DLD1 (cell line): Measurements from ENCODE around the gene ACSF3.
"Not testable (repeated sequence)": the region's sequence is repeated elsewhere in the genome, so short reads cannot be mapped to it uniquely, and the experiment has no call there.

Source experiments
- in situ Hi-C: cut with HindIII; loops from 2 replicates; pipeline ENCODE4 v1.10.0; 2017; ENCODE audit warnings: low sequenced_read_pairs

Gene ACSF3

DNA sequence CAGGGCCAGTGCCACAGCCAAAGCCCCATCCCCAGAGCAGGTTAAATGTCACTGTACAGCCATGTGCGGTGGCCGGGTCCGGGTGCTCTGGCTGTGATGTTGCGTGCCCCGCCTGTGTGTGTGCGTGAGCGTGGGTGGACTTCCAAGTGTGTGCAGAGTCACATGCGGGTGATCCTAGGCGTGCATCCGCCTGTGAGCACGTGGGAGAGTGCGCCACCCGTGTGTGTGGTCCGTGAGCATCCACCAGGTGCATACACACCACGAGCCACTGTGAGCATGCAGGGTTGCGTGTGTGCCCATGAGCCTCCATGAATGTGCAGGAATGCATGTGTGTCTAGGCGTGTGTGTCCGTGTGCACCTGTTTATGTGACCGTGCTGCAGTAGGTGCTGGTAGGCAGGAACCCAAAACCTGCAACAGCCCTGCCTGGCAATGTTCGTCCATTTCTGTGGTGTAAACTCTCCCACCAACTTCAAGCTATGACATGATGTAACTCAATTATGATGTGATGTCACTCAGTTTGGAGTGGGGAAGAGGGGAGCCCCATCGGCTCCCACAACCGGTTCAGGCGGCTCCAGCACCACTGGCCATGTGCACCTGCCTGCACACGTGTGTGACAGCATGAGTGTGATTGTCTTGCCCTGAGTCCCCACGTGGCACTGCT lies 37.6 kb upstream of the ACSF3 start:
- in situ Hi-C loops: no loop called here

DNA sequence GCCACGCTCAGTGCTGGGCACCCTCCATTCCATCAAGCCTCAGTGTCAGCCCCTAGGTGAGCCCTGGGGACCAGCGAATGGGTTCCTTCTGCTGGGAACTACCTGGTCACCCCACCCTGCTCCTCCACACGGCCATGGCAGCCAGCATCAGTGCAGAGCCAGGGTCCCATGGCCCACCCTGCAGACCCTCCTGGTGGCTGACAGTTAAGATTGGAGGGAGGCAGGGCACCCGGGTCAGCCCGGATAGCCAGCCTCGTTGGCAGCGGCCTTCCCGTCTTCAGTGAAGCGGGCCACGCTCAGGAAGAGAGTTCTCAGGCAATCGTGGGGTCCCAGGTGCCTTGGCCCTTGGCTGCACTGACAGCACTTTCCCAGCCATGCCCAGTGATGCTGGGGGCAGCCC lies 37.1 kb upstream of the ACSF3 start:
- in situ Hi-C loops: no loop called here

DNA sequence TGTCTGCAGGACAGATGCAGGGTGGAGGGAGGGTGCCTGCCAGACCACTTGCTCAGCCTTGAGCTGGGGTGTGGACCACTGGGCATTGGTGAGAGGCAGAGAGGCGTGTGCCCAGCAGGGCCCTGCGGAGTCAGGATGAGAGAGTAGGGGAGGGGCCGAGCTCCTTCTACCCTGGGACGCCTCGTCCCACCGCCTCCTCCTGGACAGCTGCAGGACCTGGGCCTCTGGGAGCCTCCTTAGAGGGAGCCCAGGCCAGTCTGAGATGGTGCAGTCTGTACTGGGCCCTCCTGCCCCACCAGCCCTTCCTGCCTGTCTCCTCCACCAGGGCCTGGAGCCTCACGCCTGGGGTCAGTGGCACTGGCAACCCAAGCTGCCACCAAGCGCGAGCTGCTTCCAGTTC lies 35.9 kb upstream of the ACSF3 start:
- in situ Hi-C loops: no loop called here

DNA sequence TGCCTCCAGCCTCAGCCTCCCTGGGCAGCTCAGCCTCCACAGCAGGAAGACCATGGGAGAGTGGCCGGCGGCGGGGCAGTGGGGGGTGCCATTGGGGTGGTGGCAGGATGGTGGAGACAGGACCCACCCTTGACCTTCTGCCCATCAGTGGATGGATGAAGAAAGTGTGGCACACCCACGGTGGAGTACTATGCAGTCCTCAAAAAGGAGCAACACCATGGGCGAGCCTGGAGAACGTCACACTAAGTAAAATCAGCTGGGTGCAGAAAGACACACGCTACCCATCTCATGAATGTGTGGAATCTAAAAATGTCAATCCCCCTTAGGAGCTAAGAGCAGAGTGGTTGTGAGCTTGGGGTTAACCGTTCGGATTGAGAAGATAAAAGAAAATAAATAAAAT lies 34.8 kb upstream of the ACSF3 start:
- in situ Hi-C loops: no loop called here

DNA sequence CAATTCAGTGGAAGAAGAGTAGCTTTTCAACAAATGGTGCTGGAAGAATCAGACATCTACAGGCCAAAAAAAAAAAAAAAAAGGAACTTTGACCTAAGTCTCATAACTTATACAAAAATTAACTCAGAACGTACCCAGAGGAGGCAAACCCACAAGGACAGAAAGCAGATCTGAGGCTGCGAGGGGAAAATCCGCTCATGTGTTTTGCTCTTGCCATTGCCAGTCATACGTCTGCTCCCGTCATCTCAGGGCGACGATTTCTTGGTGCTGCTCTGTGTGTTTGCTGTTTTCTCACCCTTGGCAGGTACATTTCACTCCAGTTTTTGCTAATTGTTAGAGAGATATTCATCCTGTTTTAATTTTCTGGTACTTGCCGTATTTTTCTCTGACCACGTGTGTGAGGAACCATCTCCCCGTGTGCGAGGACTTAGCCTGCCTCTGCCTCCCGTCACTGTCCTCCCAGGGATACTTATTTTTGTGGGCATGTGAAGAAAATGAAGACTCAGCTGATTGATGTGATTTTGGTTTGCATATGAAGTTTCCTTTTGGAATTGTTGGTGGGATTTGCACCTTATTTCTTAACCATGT lies 33.4 kb upstream of the ACSF3 start:
- in situ Hi-C loops: no loop called here

DNA sequence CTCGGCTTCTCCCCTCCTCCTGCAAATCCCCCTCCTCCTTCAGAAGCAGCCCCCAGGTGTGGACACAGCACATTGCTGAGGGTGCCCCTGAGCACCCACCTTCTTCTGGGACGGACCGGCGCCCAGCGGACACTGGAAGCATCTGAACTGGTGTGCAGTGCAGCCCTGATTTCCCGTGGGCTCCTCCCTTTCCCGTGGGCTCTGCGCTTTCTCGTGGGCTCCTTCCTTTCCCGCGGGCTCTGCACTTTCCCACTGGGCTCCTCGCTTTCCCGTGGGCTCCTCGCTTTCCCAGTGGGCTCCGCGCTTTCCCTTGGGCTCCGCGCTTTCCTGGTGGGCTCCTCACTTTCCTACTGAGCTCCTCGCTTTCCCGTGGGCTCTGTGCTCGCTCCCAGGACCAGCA lies 32.6 kb upstream of the ACSF3 start:
- in situ Hi-C loops: no loop called here

DNA sequence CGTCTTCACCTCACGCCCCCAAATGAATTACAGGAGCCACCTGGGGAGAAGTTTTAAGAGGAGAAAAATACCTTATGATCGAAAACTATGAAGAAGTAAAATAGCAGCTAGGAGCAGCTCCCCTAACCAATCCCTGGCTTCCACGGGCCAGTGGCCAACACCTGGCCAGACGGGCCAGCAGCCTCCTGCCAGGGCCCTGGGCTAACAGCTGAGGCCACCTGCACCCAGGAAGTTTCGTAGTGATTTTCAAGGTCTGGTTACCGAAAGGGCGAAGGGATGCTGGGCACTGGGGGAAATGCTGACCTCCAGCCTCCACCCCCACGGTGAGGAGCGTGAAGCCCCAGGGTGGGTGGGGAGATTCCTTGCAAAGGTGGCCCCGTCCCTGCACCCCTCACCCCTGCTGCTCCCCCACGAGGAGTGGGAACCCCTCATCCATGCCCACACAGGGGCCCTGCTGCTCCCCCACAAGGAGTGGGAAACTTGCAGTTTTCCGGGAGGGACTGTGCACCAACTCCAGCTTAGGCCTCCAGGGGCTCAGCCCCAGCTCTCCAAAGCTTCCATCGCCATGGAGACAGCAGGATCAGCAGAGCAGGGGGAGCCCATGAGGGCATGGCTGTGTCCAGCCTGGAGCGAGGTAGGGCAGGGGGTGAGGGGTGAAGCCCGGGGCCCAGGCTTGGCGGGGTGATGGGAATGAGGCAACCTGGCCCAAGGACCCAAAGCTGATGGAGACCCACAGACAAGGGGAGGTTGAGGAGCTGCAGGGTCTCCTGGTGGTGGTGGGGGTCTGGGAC lies 31.9 kb upstream of the ACSF3 start:
- in situ Hi-C loops: no loop called here

DNA sequence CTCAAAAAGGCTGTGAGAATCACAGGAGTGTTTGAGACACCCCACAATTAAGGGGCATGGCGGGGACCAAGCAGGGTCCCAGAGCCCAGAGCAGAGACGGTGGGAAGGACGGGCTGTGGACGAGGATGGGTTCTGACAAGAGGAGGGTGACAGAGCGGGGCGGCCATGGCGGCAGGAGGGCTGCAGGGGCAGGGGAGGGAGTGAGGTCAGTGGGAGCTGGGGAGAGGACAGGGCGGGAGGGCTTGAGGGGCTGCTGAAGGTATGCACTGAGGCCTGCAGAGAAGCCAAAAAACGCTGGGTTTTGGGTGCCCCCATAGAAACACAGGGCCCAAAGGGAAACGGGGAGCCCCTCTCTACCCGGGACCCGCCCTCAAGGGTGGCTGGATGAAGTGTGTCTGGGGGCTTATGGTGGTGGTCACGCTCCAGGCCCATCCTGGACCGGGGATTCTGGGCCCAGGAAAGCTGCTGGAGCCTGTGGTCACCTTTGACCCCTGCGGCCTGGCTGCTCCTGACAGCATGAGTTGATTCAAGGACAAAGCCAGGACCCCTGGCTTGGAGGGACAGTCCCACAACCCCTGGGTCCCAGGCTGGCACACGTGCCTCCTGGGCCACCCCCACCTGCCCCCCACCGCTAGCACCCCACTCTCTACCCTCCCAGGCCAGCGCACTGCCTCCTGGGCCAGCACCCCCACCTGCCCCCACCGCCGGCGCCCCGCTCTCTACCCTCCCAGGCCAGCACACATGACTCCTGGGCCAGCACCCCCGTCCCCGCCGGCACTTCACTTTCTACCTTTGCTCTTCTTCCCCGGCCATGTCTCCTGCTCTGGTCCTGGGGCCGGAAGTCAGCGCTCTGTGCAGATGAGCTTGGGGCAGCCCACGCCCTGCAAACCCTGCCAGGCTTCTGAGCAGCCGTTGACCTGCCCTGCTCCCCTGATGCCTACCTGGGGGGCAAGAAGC lies 31.0 kb upstream of the ACSF3 start:
- in situ Hi-C loops: no loop called here

DNA sequence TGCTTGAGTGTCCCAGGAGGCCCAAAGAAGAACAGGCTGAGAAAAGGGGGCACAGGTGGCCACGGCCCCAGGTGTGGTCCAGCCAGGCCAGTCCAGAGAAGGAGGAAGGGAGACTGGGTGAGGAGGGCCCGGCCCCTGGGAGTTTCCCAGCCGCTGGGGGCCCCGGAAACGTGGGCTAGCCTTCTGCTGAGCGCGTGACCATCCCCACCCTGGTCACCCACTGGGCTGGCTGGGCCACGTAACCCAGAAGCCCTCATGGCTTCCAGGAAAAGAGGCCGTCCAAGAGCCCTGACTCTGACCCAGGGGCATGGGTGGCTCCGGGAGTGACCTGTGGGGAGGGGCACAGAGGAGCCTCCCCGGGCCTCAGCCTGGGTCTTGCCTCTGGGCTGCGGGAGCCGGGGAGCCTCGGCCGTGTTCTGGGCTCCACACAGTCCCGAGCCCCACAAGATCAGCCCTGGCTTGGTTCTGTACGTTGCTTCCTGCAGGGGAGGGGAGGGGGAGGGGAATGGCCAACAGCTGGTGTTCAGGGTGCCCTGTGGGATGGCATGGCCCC lies 29.8 kb upstream of the ACSF3 start:
- in situ Hi-C loops: no loop called here

DNA sequence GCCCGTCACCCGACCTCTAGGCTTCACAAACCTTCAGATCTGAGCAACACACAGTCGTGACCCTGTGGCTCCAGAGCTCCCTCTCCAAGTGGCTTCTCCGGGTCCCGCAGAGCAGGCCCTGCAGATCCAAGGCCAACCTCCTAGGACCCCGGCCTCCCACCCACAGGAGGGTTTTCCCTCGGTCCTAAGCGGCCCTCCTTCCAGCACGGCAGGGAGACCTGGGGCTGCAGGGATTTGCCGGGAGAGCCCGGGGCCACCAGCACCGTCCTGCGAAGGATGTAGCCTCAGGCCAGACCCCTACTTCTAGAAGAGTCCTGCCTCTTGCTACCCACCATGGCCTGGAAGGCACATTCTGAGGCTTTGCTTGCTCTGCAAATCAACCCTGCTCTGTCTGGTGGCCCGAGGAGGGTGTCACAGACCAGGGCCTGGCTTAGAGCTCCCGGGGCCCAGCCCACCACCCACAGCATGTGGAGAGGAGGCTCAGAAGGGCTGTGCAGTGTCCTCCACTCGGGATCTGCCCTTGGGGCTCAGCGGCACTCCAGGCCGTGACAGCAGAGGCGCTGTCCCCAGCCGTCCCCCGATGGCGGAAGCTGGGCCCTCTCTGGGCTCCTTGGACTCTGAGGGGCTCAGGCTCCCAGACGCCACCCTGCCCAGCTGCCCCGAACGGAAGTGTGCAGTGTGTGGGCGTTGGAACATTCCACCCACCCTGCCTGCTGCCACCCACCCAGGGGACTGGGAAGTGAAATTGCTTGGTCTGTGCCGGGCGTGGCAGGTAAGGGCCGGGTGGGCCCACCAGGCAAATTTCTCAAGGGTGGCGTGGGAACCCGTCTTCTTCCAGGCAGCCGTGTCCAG lies 28.8 kb upstream of the ACSF3 start:
- in situ Hi-C loops: no loop called here

DNA sequence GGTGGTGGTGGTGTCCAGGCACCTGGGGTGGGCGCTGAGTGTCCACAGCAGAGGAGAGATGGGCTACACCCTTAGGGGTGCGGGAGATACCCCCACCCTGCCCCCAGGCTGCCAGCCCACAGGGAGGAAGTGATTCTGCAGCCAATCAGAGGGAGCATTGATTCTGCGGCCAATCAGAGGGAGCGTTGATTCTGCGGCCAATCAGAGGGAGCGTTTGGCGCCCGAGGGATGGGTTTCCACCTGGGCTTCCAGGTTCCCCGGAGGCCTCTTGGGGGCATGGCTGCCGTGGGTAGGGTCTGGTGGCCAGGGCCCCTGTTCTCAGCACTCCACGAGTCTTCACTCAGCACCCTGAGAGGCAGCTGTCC lies 28.2 kb upstream of the ACSF3 start:
- in situ Hi-C loops: no loop called here

DNA sequence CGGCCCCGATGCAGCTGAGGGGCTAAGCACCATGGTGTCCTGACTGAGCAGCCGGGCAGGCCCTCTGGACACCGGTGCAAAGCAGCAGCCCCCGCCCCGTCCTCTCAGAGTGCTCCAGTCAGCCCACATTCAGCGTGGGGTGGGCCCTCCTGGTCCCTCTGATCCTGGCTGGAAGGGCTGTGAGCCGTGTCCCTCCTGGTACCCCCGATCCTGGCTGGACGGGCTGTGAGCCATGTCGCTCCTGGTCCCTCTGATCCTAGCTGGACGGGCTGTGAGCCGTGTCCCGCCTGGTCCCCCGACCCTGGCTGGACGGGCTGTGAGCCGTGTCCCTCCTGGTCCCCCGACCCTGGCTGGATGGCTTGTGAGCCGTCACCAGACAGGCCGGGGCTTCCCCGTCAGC lies 26.9 kb upstream of the ACSF3 start:
- in situ Hi-C loops: no loop called here

DNA sequence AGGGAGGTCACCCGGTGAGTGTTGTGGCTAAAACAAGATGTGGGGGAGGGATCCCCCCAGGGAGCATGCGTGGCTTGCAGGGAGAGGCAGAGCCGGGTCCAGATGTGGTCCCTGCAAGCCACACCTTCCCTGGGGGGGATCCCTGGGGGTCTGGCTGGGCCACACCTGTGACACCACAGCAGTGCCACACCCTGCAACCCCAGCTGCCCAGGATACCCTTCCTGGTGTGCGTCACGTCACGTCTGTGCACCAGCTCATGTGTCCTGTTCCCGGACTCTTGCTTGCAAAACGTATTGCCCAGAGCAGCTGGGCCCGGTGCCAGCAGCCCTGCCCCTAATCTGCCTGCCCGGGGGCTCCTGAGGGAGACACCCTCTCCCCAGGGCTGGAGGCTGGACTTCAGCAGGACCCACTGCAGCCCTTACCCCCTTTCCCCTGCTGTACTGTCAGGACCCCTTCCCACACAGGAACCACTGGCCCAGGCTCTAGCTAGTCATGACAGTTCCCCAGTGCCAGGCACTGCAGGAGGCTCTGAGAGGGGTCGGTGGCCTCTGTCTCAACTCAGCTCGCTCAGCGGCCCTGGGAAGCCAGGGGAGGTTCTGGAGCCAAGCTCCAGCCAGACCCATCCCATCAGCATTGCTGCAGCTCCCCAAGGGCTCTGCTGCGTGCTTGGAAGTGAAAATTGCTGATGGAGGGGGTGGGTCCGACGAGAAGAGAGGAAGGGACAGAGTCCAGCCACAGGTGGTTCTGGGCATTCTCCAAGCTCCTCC lies 25.8 kb upstream of the ACSF3 start:
- in situ Hi-C loops: no loop called here

DNA sequence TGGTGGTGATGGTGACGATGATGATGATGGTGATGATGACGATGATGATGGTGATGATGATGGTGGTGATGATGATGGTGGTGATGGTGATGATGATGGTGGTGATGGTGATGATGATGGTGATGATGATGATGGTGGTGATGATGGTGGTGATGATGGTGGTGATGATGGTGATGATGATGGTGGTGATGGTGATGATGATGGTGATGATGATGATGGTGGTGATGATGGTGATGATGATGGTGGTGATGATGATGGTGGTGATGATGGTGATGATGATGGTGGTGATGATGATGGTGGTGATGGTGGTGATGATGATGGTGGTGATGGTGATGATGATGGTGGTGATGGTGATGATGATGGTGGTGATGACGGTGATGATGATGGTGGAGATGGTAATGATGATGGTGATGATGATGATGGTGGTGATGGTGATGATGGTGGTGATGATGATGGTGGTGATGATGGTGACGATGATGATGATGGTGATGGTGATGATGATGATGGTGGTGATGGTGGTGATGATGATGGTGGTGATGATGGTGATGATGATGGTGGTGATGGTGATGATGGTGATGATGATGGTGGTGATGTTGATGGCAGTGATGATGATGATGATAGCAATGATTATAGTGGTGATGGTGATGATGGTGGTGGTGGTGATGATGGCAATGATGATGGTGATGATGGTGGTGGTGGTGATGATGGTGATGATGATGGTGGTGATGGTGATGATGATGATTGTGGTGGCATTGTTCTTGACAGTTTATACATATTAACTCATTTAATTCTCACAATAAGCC lies 24.6 kb upstream of the ACSF3 start:
- in situ Hi-C loops: not testable (repeated sequence)

DNA sequence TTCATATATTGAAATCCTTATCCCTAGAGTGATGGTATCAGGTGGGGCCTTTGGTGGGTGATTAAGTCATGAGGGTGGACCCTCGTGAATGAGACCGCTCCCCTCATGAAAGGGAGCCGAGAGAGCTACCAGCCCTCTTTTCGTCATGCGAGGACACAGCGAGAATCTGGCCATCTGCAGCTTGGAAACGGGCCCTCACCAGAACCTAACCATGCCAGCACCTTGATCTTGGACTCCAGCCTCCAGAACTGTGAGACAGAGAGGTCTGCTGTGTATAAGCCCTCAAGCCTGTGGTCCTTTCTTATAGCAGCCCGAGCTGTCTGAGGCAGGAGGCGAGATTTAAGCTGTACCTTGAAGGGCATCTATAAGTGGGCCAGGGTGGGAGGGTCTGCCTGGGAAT lies 23.7 kb upstream of the ACSF3 start:
- in situ Hi-C loops: no loop called here

DNA sequence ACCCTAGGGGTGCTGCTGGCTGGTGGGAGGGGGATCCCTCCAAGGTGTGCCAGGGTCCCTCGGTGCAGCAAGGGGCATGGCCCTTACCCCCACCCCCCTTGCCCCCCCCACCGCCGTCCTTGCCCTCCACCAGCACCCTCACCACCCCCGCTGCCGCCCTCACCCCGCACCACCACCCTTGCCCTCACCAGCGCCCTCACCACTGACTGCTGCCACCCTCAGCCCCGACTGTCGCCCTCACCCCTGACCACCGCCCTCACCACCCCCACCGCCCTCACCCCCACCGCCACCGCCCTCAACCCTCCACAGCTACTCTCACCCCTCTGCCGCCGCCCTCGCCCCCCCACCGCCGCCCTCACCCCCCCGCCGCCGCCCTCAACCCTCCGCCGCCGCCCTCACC lies 23.1 kb upstream of the ACSF3 start:
- in situ Hi-C loops: no loop called here

DNA sequence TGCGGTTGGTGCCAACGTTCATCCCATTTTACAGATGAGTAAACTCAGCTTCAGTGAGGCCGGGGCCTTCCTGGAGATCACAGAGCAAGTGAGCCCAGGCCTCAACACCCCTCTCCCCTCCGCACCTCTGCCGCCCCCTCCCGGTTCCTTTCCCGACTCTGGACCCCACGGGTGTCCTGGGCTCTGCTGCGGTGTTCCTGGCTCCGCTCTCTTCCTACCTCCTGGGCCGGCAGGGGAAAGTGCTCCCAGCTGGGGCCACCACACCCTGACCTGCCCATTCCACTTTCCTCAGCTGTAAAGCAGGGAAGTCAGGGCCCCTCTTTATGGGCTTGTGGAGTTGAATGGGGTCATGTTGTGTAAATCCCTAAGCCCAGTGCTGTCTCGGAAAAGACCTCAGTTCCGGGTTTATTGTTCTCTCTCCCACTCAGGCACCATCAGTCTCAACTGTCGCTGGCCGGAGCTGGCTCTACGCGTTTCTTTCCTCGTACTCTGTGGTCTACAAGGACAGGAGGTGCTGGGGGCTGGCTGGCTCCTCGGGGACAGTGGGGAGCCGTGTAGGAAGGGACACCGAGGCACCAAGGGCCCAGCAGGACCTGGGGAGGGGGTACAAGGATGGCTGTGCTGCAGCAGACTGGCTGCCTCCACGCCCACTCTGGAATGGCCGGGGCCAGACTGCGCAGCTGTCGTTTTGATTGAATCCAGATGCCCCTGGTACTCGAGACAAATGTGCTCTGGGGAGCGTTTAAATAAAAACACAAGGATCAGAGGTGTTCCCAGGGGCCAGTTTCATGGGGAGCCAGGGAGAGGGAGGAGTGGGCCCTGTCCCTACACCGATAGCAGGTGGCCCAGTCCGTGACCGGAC lies 21.7 kb upstream of the ACSF3 start:
- in situ Hi-C loops: no loop called here
